Fibroblast of mammary gland (primary cell): ENCODE measurements around the gene SLX4IP.

Source experiments
- DNase-seq: peaks from one replicate; pipeline ENCODE4 v3.0.0-alpha.2; 2010; ENCODE audit warnings: low read depth
- H3K4me3 ChIP-seq: 2 replicates; pipeline ENCODE4 v1.5.1; 2011; ENCODE audit warnings: low read depth, mild to moderate bottlenecking, low read length, moderate library complexity; ENCODE audit not compliant: control insufficient read depth
- TF ChIP-seq, protein P1 (sequence below): conservative IDR thresholded peaks from 2 replicates; pipeline ENCODE4 v1.5.1; 2011; ENCODE audit warnings: low read depth, low read length, inconsistent platforms; ENCODE audit not compliant: control insufficient read depth, insufficient read depth

Gene SLX4IP

DNA sequence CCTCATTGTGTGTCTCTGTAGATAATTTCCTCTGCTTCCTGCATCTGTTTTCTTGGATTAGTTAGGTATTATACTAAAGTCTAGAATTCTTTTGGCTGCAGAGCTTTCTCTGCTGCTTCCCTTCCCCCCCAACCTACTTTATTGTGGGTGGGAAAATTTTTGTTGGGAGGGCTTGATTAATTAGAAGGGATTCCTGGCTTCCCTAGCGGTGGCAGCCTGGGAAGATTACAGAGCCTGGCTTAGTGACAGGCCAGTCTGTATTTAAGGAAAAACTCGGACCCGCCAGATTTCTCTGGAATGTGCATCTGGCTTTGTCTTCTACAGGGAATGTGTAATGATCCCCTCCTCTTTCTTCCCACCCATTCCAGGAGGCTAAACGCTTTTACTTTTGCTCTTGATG lies 31.2 kb downstream of the SLX4IP start:
- no peak overlapping the region for H3K4me3 ChIP-seq
- TF ChIP-seq, protein P1, sequence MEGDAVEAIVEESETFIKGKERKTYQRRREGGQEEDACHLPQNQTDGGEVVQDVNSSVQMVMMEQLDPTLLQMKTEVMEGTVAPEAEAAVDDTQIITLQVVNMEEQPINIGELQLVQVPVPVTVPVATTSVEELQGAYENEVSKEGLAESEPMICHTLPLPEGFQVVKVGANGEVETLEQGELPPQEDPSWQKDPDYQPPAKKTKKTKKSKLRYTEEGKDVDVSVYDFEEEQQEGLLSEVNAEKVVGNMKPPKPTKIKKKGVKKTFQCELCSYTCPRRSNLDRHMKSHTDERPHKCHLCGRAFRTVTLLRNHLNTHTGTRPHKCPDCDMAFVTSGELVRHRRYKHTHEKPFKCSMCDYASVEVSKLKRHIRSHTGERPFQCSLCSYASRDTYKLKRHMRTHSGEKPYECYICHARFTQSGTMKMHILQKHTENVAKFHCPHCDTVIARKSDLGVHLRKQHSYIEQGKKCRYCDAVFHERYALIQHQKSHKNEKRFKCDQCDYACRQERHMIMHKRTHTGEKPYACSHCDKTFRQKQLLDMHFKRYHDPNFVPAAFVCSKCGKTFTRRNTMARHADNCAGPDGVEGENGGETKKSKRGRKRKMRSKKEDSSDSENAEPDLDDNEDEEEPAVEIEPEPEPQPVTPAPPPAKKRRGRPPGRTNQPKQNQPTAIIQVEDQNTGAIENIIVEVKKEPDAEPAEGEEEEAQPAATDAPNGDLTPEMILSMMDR: no peak
- DNase-seq: peak; percentile 7

DNA sequence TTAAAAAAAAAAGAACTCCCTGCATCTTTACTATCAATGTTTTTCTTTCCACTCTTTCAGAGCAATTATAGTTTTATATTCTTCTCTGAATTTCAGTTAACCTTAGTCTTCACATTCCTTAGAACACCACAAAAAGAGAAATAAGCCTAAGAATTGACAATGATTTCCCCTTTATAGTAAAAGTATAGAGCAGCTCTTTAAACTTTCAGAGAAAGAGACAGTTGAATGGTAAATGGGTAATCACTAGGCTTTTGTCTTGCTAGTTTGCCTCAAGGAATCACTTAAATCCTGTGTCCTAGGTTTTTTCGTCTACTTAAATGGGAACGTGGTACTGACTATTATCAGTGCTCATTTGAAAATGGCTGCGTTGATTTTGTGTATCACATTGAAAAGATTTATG lies 31.8 kb downstream of the SLX4IP start:
- TF ChIP-seq, protein P1: no peak
- DNase-seq: no peak

DNA sequence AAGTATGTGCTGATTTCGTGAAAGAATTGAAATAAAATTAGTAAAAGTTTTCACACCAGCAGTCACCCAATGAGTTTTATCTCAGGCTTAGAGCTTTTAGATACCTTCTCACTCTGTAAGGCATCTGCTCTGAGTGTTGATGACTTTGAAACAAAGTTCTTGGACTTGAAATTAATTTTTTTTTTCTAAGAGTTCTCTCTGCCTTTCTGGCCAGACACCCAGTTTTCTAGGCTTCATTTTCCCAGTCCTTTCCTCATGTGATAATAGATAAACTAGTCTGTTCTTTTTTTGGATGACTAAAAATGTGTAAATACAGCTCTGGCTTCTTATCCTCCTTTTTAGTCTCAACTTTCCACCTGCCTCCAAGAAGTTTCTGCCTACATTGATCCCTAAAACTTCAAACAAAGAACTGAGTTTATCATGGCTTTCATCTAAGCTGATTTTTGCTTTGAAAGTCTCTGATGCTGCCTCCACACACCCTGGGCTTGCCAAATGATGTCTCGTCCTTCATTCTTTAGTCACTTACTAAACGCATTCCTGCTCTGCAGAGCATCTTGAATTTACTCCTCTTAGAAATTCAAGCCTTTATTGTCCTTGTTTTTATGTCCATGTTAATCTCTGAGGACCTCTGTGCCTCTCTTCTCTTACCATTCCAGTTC lies 32.7 kb downstream of the SLX4IP start:
- no peak overlapping the region for H3K4me3 ChIP-seq
- DNase-seq: peak; percentile 14
- TF ChIP-seq, protein P1: no peak

More for the DNA sequence above, 31.8 kb downstream of the SLX4IP start:
- H3K4me3 ChIP-seq: no peak overlapping the region

- TF ChIP-seq, protein P1: no peak
- no peak for DNase-seq
- H3K4me3 ChIP-seq: no peak overlapping the region
These were observed 33.3 kb downstream of the SLX4IP start for GRCh38 chr20:10468340-10468845.

GRCh38 chr20:10469056-10469455 lies 34.0 kb downstream of the SLX4IP start:
- no peak for DNase-seq
- no peak overlapping the region for H3K4me3 ChIP-seq
- TF ChIP-seq, protein P1: no peak

DNA sequence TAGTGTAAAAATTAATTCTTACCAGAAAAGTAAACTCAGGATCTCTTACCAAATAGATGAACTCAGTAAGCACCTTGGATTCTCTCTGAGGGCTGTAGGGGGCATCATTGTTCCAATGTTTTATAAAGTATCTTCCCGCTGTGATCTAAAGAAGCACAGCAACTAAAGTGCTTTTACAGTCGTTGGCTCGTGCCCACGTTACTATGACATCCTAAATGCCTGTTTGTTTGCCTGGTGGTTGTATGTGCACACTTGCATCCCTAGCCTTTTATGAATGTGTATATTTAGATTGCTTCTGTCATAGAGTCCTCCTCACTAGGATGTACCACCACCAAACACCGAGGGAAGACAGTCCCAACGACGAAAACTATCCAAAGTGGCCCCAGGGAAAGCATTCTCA lies 34.5 kb downstream of the SLX4IP start:
- no peak overlapping the region for H3K4me3 ChIP-seq
- DNase-seq: peak; percentile 92
- TF ChIP-seq, protein P1: peak; percentile 78

DNA sequence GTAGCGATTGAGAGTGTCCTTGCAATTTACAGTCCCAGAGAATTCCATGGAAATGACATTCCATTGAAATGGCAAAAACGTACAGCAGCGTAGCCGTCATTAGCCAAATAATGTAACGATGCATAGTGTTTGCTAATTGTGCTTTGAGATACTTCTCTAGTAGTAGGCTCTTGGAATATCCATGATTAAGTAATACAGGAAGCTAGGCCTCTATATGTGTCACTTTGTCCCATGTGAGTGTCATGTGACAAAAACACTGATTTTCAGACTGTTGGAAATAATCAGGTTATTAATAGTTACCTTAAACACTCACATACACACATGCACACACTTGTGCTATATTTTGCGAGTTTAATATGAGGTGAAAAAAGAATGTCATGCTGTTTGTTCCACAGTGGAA lies 35.2 kb downstream of the SLX4IP start:
- DNase-seq: no peak

More for the DNA sequence above, 35.2 kb downstream of the SLX4IP start:
- TF ChIP-seq, protein P1: no peak
- no peak overlapping the region for H3K4me3 ChIP-seq
